HepG2 (cell line): ENCODE results near the gene DOCK9.

Experiments used
- CREB3 ChIP-seq: sonication (generic); formaldehyde crosslinking; IDR thresholded peaks from 2 replicates; pipeline ENCODE4 v1.5.0; 2020; ENCODE audit warnings: missing genetic modification reagents
- CTCF ChIP-seq: sonication (generic); formaldehyde crosslinking; IDR thresholded peaks from 2 replicates; pipeline ENCODE4 v1.5.0; 2020; ENCODE audit warnings: mild to moderate bottlenecking, missing genetic modification reagents, moderate library complexity
- NFRKB ChIP-seq: fragments of 450-650 bp; IDR thresholded peaks from 2 replicates; pipeline ENCODE4 v1.6.1; 2017
- ZMAT3 ChIP-seq: sonication (generic); formaldehyde crosslinking; conservative IDR thresholded peaks from 2 replicates; pipeline ENCODE4 v1.7.0; 2021; ENCODE audit warnings: missing genetic modification reagents

DNA sequence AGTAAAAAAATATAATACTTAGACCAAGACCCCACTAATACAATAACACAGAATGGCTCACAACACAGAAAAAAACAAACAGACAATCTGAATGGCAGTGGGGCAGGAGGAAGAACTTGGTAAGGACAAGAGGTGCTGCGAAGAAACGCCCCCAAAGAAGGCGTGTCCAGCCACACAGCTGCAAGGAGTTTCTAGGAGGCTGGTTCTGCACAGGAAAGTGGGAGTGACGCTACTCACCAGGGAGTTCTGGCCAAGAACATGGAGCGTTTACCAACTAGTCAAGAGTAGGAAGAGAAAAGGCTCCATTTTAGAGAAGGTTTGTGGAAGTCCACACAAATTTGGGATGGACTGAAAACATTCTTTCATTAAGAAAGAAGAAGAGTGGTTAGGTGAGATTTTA is 130.1 kb downstream of the DOCK9 start:
- TF ChIP-seq CREB3 (CRISPR knock-in tag) (no peak), CTCF (CRISPR knock-in tag) (no peak), ZMAT3 (no peak), NFRKB (no peak)
